Measurements from ENCODE around the gene TTC7B.

GRCh38 chr14:90760591-90761316 is 55.5 kb downstream of the TTC7B start:
- TF ChIP-seq, protein P1, sequence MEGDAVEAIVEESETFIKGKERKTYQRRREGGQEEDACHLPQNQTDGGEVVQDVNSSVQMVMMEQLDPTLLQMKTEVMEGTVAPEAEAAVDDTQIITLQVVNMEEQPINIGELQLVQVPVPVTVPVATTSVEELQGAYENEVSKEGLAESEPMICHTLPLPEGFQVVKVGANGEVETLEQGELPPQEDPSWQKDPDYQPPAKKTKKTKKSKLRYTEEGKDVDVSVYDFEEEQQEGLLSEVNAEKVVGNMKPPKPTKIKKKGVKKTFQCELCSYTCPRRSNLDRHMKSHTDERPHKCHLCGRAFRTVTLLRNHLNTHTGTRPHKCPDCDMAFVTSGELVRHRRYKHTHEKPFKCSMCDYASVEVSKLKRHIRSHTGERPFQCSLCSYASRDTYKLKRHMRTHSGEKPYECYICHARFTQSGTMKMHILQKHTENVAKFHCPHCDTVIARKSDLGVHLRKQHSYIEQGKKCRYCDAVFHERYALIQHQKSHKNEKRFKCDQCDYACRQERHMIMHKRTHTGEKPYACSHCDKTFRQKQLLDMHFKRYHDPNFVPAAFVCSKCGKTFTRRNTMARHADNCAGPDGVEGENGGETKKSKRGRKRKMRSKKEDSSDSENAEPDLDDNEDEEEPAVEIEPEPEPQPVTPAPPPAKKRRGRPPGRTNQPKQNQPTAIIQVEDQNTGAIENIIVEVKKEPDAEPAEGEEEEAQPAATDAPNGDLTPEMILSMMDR (IDR thresholded peaks at IDR 0.05), result peak in 5 of 6 experiments; percentile 33 to 55 (median 43)
- TF ChIP-seq POLR2A (IDR thresholded peaks at IDR 0.05), result no peak

Data from adrenal gland (tissue), 5 donors.